Suprapubic skin (tissue), 4 donors: ENCODE data around the gene PGBD4.
"Not testable (repeated sequence)": the region's sequence is repeated elsewhere in the genome, so short reads cannot be mapped to it uniquely, and the experiment has no call there.

Experiments used
- CTCF ChIP-seq, 2 donors: fragments of 200-600 bp in 1 of 2; fragments of 450-650 bp in 1 of 2; sonication (generic) in 1 of 2; IDR thresholded peaks; one replicate each; pipeline ENCODE4 v1.5.1; 2016 to 2019; ENCODE audit warnings: antibody characterized with exemption in 2 of 2, mild to moderate bottlenecking in 1 of 2, moderate library complexity in 1 of 2
- POLR2A ChIP-seq, 2 donors: fragments of 450-650 bp; IDR thresholded peaks; one replicate each; pipeline ENCODE4 v1.6.1; 2017; ENCODE audit warnings: antibody characterized with exemption in 2 of 2, mild to moderate bottlenecking in 2 of 2, moderate library complexity in 2 of 2
- POLR2AphosphoS5 ChIP-seq, 3 donors: sonication (generic); formaldehyde crosslinking; IDR thresholded peaks; one replicate each; pipeline ENCODE4 v1.6.1; 2017; ENCODE audit warnings: antibody characterized with exemption in 3 of 3

- not testable (repeated sequence) for TF ChIP-seq CTCF, POLR2AphosphoS5, POLR2A (IDR thresholded peaks at IDR 0.05)
These were observed 19.9 kb downstream of the PGBD4 start for GRCh38 chr15:34121786-34122185.
